BE2C (cell line): ENCODE results near the gene TNFSF12.

Experiments
- DNase-seq: peaks from one replicate; pipeline ENCODE4 v3.0.0-alpha.2; 2020
- H3K27me3 ChIP-seq: fragments of 250-450 bp; sonication (Bioruptor Pico); 2 replicates; pipeline ENCODE4 v1.5.1; 2020; ENCODE audit warnings: mild to moderate bottlenecking
- H3K36me3 ChIP-seq: fragments of 250-450 bp; sonication (Bioruptor Pico); 2 replicates; pipeline ENCODE4 v1.5.1; 2020; ENCODE audit warnings: mild to moderate bottlenecking
- H3K4me1 ChIP-seq: fragments of 250-450 bp; sonication (Bioruptor Pico); 2 replicates; pipeline ENCODE4 v1.5.1; 2020
- H3K4me3 ChIP-seq: 2 replicates; pipeline ENCODE4 v1.5.1; 2011; ENCODE audit warnings: low read depth, low read length
- H3K9me3 ChIP-seq: fragments of 250-450 bp; sonication (Bioruptor Pico); 2 replicates; pipeline ENCODE4 v1.5.1; 2020
- TF ChIP-seq, protein P1 (sequence below): IDR thresholded peaks from 2 replicates; pipeline ENCODE4 v1.5.1; 2012; ENCODE audit warnings: mild to moderate bottlenecking, low read depth, low read length

TNFSF12 gene

DNA sequence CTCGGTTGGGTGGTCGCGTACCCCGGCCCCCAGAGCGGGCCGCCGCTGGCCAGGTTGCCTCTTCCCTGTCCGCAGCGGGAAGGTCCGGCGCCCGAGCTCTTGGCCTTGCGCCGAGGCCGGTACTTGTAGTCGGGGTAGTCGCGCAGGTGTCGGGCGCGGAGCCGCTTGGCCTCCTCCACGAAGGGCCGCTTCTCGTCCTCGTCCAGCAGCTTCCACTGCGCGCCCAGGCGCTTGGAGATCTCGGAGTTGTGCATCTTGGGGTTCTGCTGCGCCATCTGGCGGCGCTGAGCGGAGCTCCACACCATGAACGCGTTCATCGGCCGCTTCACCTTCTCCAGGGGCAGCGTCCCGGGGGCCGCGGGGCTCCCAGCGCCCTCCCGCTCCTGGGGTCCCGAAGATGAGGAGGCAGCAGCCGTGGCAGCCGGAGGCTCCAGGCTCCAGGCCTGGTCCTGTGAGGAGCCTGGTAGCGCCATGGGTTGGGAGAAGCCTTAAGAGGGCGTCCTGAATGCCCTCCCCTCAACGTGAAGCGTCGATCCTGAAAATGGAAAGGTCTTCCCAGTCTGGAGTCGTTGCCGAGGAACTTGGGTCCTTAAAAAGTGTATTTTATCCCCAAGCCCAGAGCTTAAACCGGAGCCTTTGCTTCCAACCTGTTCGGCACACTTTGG lies 40.5 kb downstream of the TNFSF12 start:
- Histone ChIP-seq H3K4me1 (peaks cover 6% of the 10 kb centered on the region; the same call in 1 of the 2 replicates), H3K27me3 (no peaks in the 10 kb centered on the region), H3K36me3 (peaks cover 21% of the 10 kb centered on the region), H3K4me3 (no peak overlapping the region), H3K9me3 (no peaks in the 10 kb centered on the region)
- DNase-seq = peak; percentile 78
- TF ChIP-seq, protein P1, sequence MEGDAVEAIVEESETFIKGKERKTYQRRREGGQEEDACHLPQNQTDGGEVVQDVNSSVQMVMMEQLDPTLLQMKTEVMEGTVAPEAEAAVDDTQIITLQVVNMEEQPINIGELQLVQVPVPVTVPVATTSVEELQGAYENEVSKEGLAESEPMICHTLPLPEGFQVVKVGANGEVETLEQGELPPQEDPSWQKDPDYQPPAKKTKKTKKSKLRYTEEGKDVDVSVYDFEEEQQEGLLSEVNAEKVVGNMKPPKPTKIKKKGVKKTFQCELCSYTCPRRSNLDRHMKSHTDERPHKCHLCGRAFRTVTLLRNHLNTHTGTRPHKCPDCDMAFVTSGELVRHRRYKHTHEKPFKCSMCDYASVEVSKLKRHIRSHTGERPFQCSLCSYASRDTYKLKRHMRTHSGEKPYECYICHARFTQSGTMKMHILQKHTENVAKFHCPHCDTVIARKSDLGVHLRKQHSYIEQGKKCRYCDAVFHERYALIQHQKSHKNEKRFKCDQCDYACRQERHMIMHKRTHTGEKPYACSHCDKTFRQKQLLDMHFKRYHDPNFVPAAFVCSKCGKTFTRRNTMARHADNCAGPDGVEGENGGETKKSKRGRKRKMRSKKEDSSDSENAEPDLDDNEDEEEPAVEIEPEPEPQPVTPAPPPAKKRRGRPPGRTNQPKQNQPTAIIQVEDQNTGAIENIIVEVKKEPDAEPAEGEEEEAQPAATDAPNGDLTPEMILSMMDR = peak; percentile 67

DNA sequence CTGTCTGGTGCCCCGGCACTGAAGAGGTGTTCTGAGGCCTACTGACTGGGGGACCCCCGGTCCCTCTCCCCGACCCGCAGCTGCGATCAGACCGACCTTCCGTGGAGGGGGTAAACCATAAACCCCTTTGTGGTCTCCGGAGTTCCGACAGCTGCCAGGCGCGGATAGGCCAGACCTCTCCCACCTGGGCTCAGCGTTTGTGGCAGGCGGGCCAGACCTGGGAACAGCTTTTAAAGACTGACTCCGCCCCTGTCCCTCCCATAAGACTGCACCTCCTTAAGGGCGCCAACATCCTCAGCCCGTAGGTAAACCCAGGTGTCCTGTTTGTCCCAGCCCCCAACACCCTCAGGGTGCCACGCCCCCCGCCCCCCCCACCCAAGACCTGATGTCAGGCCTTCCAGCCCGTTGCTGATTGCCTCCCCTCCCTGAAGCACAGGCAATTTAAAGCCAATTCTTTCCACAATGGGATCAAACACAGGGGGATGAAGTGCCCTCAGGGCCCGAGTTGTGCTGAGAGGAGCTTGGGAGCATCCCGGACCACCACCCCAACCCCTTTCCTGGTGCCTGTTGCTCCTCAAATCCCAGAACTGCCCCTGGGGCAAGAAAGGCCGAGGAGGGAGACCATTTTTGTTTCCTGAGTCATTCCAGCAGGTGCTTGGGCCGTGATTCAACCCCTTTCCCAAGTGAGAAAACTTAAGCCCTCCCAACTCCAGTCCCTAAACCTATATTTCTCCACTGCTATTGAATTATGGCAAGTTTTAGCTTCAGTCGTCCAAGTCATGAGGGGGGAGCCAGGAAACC lies 41.2 kb downstream of the TNFSF12 start, which contains the start of gene SOX15:
TSS of gene SOX15 (minus strand) at position 204 of the 801 bp plus-strand sequence. CDS start 418 bp downstream, outside the sequence.
- Histone ChIP-seq H3K9me3 (no peaks in the 10 kb centered on the region), H3K36me3 (peaks cover 24% of the 10 kb centered on the region), H3K4me3 (no peak within 1 kb of the TSS), H3K4me1 (peaks cover 6% of the 10 kb centered on the region; the same call in 1 of the 2 replicates), H3K27me3 (no peaks in the 10 kb centered on the region)
- TF ChIP-seq, protein P1 = no peak
- DNase-seq = no peak

DNA sequence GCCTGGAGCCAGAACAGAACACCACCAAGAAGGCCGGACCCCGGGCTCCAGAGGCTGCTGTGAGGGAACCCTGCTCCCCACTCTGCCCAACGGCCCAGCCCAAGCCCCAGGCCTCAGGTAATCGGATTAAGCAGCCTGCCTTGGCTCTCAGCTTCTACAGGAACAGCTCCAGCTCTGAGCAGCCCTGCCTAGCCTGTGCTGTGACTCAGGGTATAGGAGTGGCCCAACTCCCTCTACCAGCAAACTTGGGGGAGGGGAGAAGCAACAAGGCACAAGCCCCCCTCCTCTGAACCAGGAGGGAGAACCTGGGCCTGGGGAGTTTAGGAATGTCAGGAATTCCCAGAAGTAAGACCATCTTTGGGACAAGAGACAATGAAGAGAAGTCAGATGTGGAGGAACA lies 41.9 kb downstream of the TNFSF12 start:
- Histone ChIP-seq H3K4me1 (peaks cover 6% of the 10 kb centered on the region; the same call in 1 of the 2 replicates), H3K9me3 (no peaks in the 10 kb centered on the region), H3K4me3 (no peak overlapping the region), H3K36me3 (peaks cover 31% of the 10 kb centered on the region), H3K27me3 (no peaks in the 10 kb centered on the region)
- TF ChIP-seq, protein P1 = no peak
- DNase-seq = peak; percentile 60

DNA sequence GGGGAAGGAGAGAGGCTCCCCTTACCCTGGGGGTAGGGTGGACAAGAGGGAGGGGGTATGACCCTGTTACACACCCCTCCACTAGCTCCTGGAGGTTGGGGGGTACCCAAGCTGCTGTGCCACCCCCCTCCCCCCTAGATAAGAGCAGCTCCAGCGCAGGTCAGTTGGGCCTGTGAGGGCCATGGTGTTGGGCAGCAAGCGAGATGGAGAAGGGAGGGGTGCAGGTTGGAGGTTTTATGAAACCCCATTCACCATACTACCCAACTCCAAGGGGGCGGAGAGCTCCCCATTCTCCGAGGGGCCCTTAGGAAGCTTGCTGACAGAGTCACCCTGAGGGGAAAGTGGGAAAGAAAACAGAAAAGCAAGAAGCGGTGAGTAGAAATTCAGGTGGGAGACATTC lies 42.7 kb downstream of the TNFSF12 start:
- TF ChIP-seq, protein P1 = no peak
- Histone ChIP-seq H3K4me1 (peaks cover 6% of the 10 kb centered on the region; the same call in 1 of the 2 replicates), H3K27me3 (no peaks in the 10 kb centered on the region), H3K4me3 (no peak overlapping the region), H3K36me3 (peaks cover 35% of the 10 kb centered on the region), H3K9me3 (no peaks in the 10 kb centered on the region)
- DNase-seq = no peak

DNA sequence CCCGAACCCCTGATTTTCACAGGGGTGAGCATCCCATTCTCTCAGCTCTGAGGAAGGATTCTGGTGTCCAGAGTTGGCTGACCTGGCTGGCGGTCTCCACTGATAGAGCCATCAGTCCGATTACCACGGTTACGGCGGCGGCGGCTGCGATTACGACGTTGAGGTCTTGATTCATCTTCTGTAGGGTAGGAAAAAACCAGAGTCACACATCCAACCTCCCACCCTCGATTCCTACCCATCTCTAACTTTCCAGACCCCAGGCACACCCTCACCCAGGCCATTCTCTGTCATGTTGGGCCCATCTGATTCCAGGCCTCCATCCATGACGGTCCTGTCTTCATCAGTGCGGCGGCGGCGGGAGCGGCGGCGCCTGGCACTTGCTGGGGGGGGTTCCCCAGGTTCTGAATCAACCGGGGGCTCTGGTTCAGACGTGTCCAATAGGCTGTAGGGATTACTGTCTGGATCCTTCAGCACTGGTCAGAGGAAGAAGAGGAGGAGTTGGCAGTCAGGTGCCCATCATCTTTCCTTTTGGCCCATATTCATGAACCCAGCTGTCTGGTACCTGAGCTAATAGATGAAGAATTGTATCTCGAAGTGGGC lies 43.7 kb downstream of the TNFSF12 start:
- Histone ChIP-seq H3K4me1 (peaks cover 6% of the 10 kb centered on the region; the same call in 1 of the 2 replicates), H3K27me3 (no peaks in the 10 kb centered on the region), H3K4me3 (no peak overlapping the region), H3K36me3 (peaks cover 30% of the 10 kb centered on the region), H3K9me3 (no peaks in the 10 kb centered on the region)
- TF ChIP-seq, protein P1 = no peak
- DNase-seq = no peak
